ENCODE data around the gene MRPS15. TPM values are rescaled to one million over a fixed set of nuclear protein-coding genes. Genes with fewer than 3 reads are reported as not detected.

MRPS15 gene
- polyA plus RNA-seq, 1 experiment = 34.4 TPM

- ChIA-PET POLR2A (no interaction called here), CTCF (interaction anchor here (0.6 kb wide), 1 partner anchor 43 kb away, joined by 3 read pairs; no protein-coding TSS in a partner anchor)
- TF ChIP-seq, protein P1, sequence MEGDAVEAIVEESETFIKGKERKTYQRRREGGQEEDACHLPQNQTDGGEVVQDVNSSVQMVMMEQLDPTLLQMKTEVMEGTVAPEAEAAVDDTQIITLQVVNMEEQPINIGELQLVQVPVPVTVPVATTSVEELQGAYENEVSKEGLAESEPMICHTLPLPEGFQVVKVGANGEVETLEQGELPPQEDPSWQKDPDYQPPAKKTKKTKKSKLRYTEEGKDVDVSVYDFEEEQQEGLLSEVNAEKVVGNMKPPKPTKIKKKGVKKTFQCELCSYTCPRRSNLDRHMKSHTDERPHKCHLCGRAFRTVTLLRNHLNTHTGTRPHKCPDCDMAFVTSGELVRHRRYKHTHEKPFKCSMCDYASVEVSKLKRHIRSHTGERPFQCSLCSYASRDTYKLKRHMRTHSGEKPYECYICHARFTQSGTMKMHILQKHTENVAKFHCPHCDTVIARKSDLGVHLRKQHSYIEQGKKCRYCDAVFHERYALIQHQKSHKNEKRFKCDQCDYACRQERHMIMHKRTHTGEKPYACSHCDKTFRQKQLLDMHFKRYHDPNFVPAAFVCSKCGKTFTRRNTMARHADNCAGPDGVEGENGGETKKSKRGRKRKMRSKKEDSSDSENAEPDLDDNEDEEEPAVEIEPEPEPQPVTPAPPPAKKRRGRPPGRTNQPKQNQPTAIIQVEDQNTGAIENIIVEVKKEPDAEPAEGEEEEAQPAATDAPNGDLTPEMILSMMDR (IDR thresholded peaks at IDR 0.05; ENCODE audit: insufficient read depth, low read depth, low read length) = no peak
- DNase-seq (ENCODE audit: low read depth) = no peak
- Histone ChIP-seq H3K27me3 (ENCODE audit: control insufficient read depth, insufficient read depth, low read length) (no peaks in the 10 kb centered on the region), H3K4me3 (ENCODE audit: low read depth, low read length) (no peak overlapping the region), H3K36me3 (ENCODE audit: control insufficient read depth, insufficient read depth, low read length) (no peaks in the 10 kb centered on the region)
These were observed 57.7 kb downstream of the MRPS15 start for GRCh38 chr1:36406440-36406839.

Small RNA genes lying within 50 kb of the gene (small RNA-seq; reads per million reads assigned to genes)
- not detected for gene SNORA63C (ENCODE audit: insufficient read length, low read depth, low replicate concordance)

Other genes starting within 250 kb of the MRPS15 start
- gene THRAP3, start 239.9 kb downstream of the MRPS15 start, polyA plus RNA-seq (2011; rRNA removed) = 45.8 and 69.0 TPM in 2 replicates
- gene SH3D21, start 158.0 kb downstream of the MRPS15 start, polyA plus RNA-seq (2011; rRNA removed) = 3.2 and 3.3 TPM in 2 replicates
- 101 and 133 TPM in 2 replicates for gene EVA1B, start 140.7 kb downstream of the MRPS15 start, polyA plus RNA-seq (2011; rRNA removed)
- gene STK40, start 78.5 kb downstream of the MRPS15 start, polyA plus RNA-seq (2011; rRNA removed) = 19.5 and 29.5 TPM in 2 replicates
- 64.0 and 86.5 TPM in 2 replicates for gene LSM10, start 66.5 kb downstream of the MRPS15 start, polyA plus RNA-seq (2011; rRNA removed)
- gene OSCP1, start 13.9 kb downstream of the MRPS15 start, polyA plus RNA-seq (2011; rRNA removed) = 9.6 and 11.5 TPM in 2 replicates
- gene CSF3R, start 18.5 kb upstream of the MRPS15 start, polyA plus RNA-seq (2011; rRNA removed) = not detected in 2 replicates